KMS-11 (cell line): Measurements from ENCODE around the gene PDE6A.
A peak's percentile ranks its signal among the peaks of the same experiment; 100 is the strongest.

Experiments used
- H2AFZ ChIP-seq: fragments of 200-600 bp; sonication (generic); 2 replicates; pipeline ENCODE4 v1.6.1; 2016; ENCODE audit warnings: antibody characterized with exemption, mixed run types, low read depth
- H3K27ac ChIP-seq: fragments of 200-600 bp; sonication (generic); 2 replicates; pipeline ENCODE4 v1.6.1; 2016; ENCODE audit warnings: mild to moderate bottlenecking, mixed run types
- H3K27me3 ChIP-seq: fragments of 200-600 bp; sonication (generic); 2 replicates; pipeline ENCODE4 v1.6.1; 2017; ENCODE audit warnings: mild to moderate bottlenecking, low read depth, mixed run types, moderate library complexity; ENCODE audit not compliant: insufficient read depth
- H3K36me3 ChIP-seq: fragments of 200-600 bp; sonication (generic); 2 replicates; pipeline ENCODE4 v1.6.1; 2017; ENCODE audit warnings: mild to moderate bottlenecking, mixed run types; ENCODE audit not compliant: insufficient read depth
- H3K4me1 ChIP-seq: fragments of 200-600 bp; sonication (generic); 2 replicates; pipeline ENCODE4 v1.6.1; 2016; ENCODE audit warnings: mild to moderate bottlenecking, low read depth, mixed run types; ENCODE audit not compliant: poor library complexity, severe bottlenecking
- H3K4me2 ChIP-seq: fragments of 200-600 bp; sonication (generic); 2 replicates; pipeline ENCODE4 v1.7.0; 2016; ENCODE audit warnings: mild to moderate bottlenecking, mixed run types
- H3K4me3 ChIP-seq: fragments of 200-600 bp; sonication (generic); IDR thresholded peaks from 2 replicates; pipeline ENCODE4 v1.6.1; 2017; ENCODE audit warnings: low read depth, low read length, mixed read lengths; ENCODE audit not compliant: insufficient read depth
- H3K79me2 ChIP-seq: fragments of 200-600 bp; sonication (generic); 2 replicates; pipeline ENCODE4 v1.6.1; 2016; ENCODE audit warnings: low read depth, mixed run types; ENCODE audit not compliant: insufficient read depth
- H3K9ac ChIP-seq: fragments of 200-600 bp; sonication (generic); 2 replicates; pipeline ENCODE4 v1.6.1; 2016; ENCODE audit warnings: mild to moderate bottlenecking, mixed run types
- H4K20me1 ChIP-seq: fragments of 200-600 bp; sonication (generic); 2 replicates; pipeline ENCODE4 v1.6.1; 2016; ENCODE audit warnings: mild to moderate bottlenecking, mixed run types; ENCODE audit not compliant: insufficient read depth
- TF ChIP-seq, protein P1 (sequence below): fragments of 200-600 bp; sonication (generic); conservative IDR thresholded peaks from 2 replicates; pipeline ENCODE4 v1.6.1; 2017; ENCODE audit warnings: low read depth, mild to moderate bottlenecking, antibody characterized with exemption, low read length, moderate library complexity, mixed read lengths

The PDE6A gene

GRCh38 chr5:149888280-149888679, 56.3 kb downstream of the PDE6A start:
- no peaks in the 10 kb centered on the region for H4K20me1 ChIP-seq
- H3K4me1 ChIP-seq = peaks cover 23% of the 10 kb centered on the region
- no peak overlapping the region for H3K27ac ChIP-seq
- TF ChIP-seq, protein P1, sequence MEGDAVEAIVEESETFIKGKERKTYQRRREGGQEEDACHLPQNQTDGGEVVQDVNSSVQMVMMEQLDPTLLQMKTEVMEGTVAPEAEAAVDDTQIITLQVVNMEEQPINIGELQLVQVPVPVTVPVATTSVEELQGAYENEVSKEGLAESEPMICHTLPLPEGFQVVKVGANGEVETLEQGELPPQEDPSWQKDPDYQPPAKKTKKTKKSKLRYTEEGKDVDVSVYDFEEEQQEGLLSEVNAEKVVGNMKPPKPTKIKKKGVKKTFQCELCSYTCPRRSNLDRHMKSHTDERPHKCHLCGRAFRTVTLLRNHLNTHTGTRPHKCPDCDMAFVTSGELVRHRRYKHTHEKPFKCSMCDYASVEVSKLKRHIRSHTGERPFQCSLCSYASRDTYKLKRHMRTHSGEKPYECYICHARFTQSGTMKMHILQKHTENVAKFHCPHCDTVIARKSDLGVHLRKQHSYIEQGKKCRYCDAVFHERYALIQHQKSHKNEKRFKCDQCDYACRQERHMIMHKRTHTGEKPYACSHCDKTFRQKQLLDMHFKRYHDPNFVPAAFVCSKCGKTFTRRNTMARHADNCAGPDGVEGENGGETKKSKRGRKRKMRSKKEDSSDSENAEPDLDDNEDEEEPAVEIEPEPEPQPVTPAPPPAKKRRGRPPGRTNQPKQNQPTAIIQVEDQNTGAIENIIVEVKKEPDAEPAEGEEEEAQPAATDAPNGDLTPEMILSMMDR = no peak
- no peak overlapping the region for H3K4me2 ChIP-seq
- H3K36me3 ChIP-seq = no peaks in the 10 kb centered on the region
- no peaks in the 10 kb centered on the region for H3K27me3 ChIP-seq
- H3K4me3 ChIP-seq = no peak overlapping the region
- H3K9ac ChIP-seq = no peak overlapping the region
- H2AFZ ChIP-seq = no peak overlapping the region
- no peaks in the 10 kb centered on the region for H3K79me2 ChIP-seq

GRCh38 chr5:149887622-149888183, 56.9 kb downstream of the PDE6A start:
- Histone ChIP-seq H3K36me3 (no peaks in the 10 kb centered on the region), H3K4me2 (peak overlapping the region; percentile 45), H3K27ac (no peak overlapping the region), H3K27me3 (no peaks in the 10 kb centered on the region), H3K4me1 (peaks cover 23% of the 10 kb centered on the region), H3K9ac (no peak overlapping the region), H4K20me1 (no peaks in the 10 kb centered on the region), H3K79me2 (no peaks in the 10 kb centered on the region), H3K4me3 (no peak overlapping the region), H2AFZ (no peak overlapping the region)
- TF ChIP-seq, protein P1 = no peak

GRCh38 chr5:149886692-149887470, 57.7 kb downstream of the PDE6A start:
- Histone ChIP-seq H3K4me1 (peaks cover 23% of the 10 kb centered on the region), H3K9ac (no peak overlapping the region), H3K27me3 (no peaks in the 10 kb centered on the region), H2AFZ (no peak overlapping the region), H3K4me3 (no peak overlapping the region), H3K27ac (no peak overlapping the region), H3K36me3 (no peaks in the 10 kb centered on the region), H3K79me2 (no peaks in the 10 kb centered on the region), H4K20me1 (no peaks in the 10 kb centered on the region), H3K4me2 (peak overlapping the region; percentile 45)
- TF ChIP-seq, protein P1 = no peak

GRCh38 chr5:149886060-149886459, 58.5 kb downstream of the PDE6A start:
- Histone ChIP-seq H3K4me3 (no peak overlapping the region), H3K27me3 (no peaks in the 10 kb centered on the region), H3K79me2 (no peaks in the 10 kb centered on the region), H3K4me2 (no peak overlapping the region), H4K20me1 (no peaks in the 10 kb centered on the region), H3K36me3 (no peaks in the 10 kb centered on the region), H3K4me1 (peaks cover 23% of the 10 kb centered on the region), H3K27ac (no peak overlapping the region), H2AFZ (no peak overlapping the region), H3K9ac (no peak overlapping the region)
- TF ChIP-seq, protein P1 = no peak
